HG03039 (cell line): ENCODE results near the gene CLIC3.

ENCODE experiments used
- ATAC-seq: cut with Tn5 transposase; IDR thresholded peaks from one replicate; pipeline ENCODE4 v1.9.1; 2021; ENCODE audit warnings: mild to moderate bottlenecking, moderate library complexity; ENCODE audit not compliant: unreplicated experiment

CLIC3 gene

GRCh38 chr9:136969774-136970173 is 26.6 kb downstream of the CLIC3 start:
- no peak for ATAC-seq

GRCh38 chr9:136969150-136969549 is 27.2 kb downstream of the CLIC3 start:
- ATAC-seq, result no peak

- no peak for ATAC-seq
Observed at GRCh38 chr9:136968333-136969127, 27.8 kb downstream of the CLIC3 start.

DNA sequence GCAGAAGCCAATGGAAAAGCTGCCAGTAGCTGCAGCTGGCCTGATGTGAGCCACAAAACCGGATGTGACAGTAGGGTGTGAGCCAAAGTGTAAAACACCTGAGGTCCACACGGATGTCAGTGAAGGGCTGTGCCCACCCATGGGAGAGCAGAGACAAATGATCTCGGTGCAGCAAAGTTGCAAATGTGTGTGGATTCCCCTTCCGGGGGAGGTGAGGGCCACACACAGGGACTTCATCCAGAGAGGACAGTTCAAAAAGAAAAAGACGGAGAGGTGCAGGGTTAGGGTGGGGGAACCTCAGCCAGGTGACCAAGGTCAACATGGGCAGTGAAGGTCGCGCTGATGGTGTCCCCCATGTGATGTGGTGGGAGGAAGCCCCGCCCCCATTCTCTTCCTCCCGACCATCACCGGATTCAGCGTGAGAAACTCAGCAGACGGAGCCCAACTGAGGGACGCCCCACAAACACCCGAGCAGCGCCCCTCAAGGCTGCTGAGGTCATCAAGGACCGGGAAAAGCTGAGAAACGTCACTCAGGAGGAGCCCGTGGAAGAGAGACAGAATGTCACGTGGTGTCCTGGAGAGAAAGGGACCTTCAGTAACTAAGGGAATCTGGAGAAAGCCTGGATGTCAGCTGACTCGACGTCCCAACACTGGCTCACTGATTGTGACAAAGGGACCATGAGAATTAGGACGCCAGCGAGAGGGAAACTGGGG is 30.4 kb downstream of the CLIC3 start:
- ATAC-seq, result no peak

GRCh38 chr9:136964833-136965422 is 31.4 kb downstream of the CLIC3 start:
- no peak for ATAC-seq

- no peak for ATAC-seq
Observed at GRCh38 chr9:136964171-136964689, 32.1 kb downstream of the CLIC3 start.

DNA sequence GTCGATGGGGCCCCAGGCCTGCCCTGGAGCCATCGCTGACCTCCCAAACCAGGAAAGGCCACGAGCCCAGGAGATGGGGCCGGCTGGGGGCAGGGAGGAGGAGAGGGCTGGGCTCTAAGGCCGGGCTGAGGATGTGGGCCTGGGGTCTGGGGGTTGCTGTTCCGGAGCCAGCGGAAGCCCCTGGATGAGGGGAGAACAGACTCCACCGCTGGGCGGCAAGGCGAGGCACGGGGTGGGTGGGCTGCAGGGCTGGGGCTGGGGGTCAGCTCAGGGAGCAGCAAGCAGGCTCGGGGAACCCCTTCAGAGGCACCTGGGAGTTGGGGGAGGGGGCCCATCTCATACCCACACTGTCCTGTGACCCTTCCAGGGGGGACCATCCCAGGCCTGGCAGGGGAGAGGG is 32.6 kb downstream of the CLIC3 start:
- no peak for ATAC-seq

DNA sequence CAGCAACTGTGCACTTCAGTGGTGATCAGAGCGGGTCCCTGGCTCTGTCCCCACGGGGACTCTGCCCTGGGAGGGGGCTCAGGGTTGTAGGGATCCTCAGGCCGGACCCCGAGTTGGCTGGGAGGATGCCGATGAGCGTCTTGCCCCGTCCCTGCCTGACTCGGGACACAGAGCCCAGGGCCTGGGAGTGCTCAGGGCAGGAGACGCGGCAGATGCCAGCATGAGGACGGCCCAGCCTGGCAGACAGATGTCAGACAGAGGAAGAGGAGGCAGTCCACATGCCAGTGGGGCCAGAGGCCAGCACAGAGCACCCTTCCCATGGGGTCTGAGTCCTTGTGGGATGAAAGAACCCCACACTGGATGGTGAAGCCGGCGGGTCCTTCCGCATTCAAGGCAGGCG is 33.0 kb downstream of the CLIC3 start:
- no peak for ATAC-seq

- ATAC-seq, result no peak
Observed at GRCh38 chr9:136962701-136963248, 33.6 kb downstream of the CLIC3 start.

- ATAC-seq, result no peak
Observed at GRCh38 chr9:136962163-136962562, 34.2 kb downstream of the CLIC3 start.

- ATAC-seq, result no peak
Observed at GRCh38 chr9:136961279-136962065, 34.9 kb downstream of the CLIC3 start.

DNA sequence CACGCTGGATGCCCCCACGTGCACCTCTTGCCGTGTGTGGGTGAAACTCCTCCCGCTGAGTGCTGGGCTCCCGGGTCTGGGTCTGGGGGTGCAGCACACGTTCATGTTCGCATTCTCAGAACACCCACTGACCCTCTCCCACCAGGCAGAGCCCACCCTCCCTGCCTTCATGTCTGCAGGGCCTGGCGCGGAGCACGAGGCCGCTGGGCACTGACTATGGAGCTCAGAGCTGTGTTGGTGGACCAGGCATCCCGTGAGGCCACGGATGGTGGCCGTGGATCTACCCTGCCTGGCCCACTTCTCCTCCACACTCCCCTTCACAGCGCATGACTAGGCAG is 35.5 kb downstream of the CLIC3 start:
- ATAC-seq, result no peak

DNA sequence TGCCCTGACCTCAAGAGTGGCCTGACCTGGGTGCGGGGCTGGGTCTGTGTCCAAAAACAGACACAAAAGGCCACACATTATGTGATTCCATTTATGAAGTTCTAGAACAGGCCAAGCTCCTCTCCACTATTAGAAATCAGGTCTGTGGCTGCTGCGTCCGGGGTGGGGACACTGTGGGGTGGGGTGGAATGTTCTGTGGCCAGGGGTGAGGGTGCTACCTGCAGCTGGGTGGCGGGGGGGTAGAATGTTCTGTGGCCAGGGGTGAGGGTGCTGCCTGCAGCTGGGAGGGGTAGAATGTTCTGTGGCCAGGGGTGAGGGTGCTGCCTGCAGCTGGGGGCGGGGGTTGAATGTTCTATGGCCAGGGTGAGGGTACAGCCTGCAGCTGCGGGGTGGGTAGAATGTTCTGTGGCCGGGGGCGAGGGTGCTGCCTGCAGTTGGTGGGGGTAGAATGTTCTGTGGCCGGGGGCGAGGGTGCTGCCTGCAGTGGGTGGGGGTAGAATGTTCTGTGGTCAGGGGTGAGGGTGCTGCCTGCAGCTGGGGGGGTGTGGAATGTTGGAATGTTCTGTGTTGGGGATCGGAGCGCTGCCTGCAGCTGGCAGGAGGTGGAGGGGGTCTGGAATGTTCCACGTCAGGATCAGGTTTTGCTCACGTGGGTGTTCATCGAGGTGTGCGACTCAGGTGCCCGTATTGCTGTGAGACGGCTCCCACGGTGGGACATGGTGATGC is 36.0 kb downstream of the CLIC3 start:
- ATAC-seq, result no peak

DNA sequence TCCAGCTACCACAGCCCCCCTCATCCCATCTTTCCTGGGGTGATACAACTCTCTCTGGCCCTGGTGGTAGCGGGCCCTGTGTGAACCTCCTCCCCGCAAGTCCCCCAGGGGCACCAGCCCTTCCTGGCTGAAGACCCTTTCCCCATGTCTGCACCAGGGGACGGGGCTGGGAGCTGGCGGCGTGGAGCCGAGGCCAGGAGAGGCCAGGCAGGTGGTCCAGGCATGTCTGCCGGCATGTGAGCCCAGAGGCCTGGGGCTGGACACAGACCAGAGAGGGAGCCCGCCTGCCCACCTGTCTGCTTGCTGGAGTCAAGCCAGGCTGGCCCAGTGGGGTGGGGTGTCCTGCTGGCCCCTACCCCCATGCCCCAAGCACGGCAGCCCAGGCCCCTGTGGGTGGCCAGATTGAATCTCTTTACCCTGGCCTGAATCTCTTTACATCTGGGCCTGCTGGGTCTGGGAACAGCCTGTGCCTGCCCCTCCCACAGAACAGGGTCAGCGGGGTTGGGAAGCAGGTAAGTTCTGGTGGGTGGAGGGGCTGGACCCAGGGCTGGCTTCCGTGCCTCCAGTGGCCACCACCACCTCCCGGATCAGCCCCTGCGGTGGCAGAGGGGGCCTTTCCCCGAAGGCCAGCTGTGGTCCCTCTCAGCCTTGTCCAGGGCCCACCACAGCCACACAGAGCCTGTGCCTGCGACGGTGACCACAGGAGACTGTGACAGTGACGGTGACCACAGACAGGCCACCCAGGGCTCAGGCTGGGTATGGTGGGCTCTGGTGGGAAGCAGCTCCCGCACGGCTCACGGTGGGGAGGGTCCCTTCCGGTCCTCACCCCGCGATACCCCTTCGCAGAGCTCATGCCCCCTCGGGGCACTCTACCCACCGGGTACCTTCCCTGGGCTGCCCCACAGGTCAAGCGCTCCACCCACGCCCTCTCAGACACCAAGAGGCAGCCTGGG is 37.2 kb downstream of the CLIC3 start:
- no peak for ATAC-seq

DNA sequence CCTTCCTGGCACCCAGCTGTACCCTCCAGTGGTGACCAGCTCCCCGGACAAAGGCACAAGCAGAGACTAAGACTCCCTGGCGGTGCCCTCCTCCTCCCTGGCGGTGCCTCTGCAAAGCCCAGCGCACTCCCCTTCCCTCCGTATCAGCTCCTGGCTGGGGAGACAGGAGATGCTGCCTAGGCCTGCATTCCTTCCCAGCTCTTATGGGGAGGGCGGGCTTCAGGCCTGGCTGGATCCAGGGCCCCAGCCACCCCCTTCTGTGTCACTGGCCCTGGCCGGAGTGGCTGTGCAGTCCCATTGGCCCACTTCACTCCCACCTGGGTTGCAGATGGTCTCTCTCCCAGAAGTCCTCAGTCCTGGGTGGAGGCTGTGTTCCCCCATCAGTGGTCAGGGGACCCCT is 37.9 kb downstream of the CLIC3 start:
- ATAC-seq, result no peak

DNA sequence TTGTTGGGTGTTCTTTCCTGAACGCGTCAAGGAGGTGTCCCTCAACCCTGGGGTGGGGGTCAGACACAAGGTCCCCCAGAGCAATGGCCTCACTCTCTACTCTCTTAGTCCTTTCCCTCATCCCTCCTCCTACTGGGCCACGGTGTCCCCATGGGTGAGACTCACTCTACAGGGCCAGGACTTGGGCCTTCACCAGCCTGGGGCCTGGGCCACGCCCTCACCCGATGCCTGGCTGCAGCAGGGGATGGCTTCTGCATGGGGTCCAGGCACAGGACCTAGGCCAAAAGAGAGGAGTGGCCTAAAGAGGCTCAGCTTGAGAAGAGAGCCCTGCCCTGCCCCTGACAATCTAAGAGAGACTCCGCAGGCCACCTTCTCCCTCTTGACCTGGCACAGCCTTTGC is 38.5 kb downstream of the CLIC3 start:
- ATAC-seq, result no peak

- no peak for ATAC-seq
Observed at GRCh38 chr9:136957461-136957860, 38.9 kb downstream of the CLIC3 start.

DNA sequence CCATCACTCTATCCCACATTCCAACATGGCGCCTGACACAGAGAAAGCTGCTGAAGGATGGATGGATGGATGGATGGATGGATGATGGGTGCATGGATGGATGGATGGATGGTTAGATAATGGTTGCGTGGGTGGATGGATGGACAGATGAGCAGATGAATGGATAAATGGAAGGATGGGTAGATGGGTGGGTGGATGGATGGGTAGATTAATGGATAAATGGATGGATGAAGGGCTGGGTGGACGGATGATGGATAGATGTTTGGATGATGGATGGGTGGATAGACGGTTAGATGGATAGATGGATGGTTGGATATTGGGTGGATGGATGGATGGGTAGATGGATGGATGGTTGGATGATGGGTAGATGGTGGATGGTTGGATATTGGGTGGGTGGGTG is 39.8 kb downstream of the CLIC3 start:
- no peak for ATAC-seq

DNA sequence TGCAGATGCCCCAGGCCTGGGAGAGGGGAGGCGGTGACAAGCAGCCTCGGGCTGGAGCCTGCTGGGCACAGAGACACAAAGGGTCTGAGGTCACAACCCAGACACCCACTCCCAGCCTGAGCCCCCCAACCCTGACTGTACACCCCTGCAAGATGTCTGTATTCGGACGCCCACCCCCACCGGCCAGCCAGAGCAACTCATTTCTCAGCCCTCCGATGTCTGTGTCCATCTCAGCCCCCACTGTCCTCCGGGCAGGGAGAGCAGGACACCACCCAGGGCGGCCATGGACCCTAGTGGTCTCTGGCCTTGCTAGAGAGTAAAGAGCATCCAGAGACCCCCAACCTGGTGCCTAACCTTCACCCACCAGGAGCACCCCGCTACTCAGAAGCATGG is 40.4 kb downstream of the CLIC3 start:
- ATAC-seq, result no peak
